K562 (cell line): Measurements from ENCODE around the gene GATA2. TPM values are rescaled to one million over a fixed set of nuclear protein-coding genes. Genes with fewer than 3 reads are reported as not detected.

Source experiments
- ATAC-seq: fragments of 200-7000 bp; cut with Tn5 transposase; 3 replicates; pipeline ENCODE4 v1.9.1; 2020; ENCODE audit warnings: moderate library complexity
- BruUV-seq: library from RNA; stranded (reverse); fragments of 400-500 nt; replicated peaks from 2 replicates; lab custom pipeline; 2021; lab: Mats Ljungman, UMichigan
- CTCF ChIA-PET: fragments of 300-600 bp; formaldehyde crosslinking; extraction: SDS; loops from one replicate; lab custom pipeline; 2021; ENCODE audit warnings: low intra/inter-chr PET ratio; lab: Yijun Ruan, JAX
- POLR2A ChIA-PET: fragments of 300-600, 350-650 bp; sonication (Branson Sonifier 250); formaldehyde crosslinking; extraction: SDS; loops from one replicate; lab custom pipeline; 2021; ENCODE audit warnings: antibody characterized with exemption, inconsistent platforms; lab: Yijun Ruan, JAX
- DNase-seq, 4 experiments: peaks; one replicate each; pipeline versions ENCODE4 v3.0.0 to v3.0.0-alpha.2; 2011 to 2018; ENCODE audit warnings: low spot score in 3 of 4, mixed read lengths in 3 of 4; ENCODE audit errors: extremely low read depth in 1 of 4
- FAIRE-seq: peaks from 2 replicates; lab custom pipeline; 2011; peaks lifted over from hg19 to GRCh38; lab: Jason Lieb, UNC
- H2AFZ ChIP-seq: 2 replicates; pipeline ENCODE4 v1.6.0; 2011; ENCODE audit warnings: low read depth, low read length, control low read depth, inconsistent platforms
- H3K27ac ChIP-seq: fragments of 200-600 bp; 3 replicates; pipeline ENCODE4 v1.8.0; 2011; ENCODE audit warnings: low read depth, mild to moderate bottlenecking, control low read depth, inconsistent platforms, low read length, moderate library complexity, mixed read lengths; ENCODE audit errors: extremely low read depth
- H3K27me3 ChIP-seq, 2 experiments: fragments of 300-600 bp in 1 of 2; 2 replicates in 1 of 2; 3 replicates in 1 of 2; pipeline versions ENCODE4 v1.6.0 to v1.8.0; 2011; ENCODE audit warnings: inconsistent platforms in 2 of 2, low read length in 2 of 2, mild to moderate bottlenecking in 1 of 2, mixed read lengths in 1 of 2, moderate library complexity in 1 of 2; ENCODE audit not compliant: control insufficient read depth in 2 of 2, insufficient read depth in 2 of 2
- H3K36me3 ChIP-seq: fragments of 300-600 bp; 3 replicates; pipeline ENCODE4 v1.8.0; 2011; ENCODE audit warnings: mild to moderate bottlenecking, low read length, inconsistent platforms; ENCODE audit not compliant: control insufficient read depth, insufficient read depth
- H3K4me1 ChIP-seq, 2 experiments: fragments of 200-600 bp in 1 of 2; replicated peaks in 1 of 2; 2 replicates in 1 of 2; 3 replicates in 1 of 2; pipeline versions ENCODE4 v1.5.1 to v1.8.0; 2011; ENCODE audit warnings: inconsistent platforms in 2 of 2, low read length in 2 of 2, mild to moderate bottlenecking in 1 of 2, mixed read lengths in 1 of 2, moderate library complexity in 1 of 2; ENCODE audit not compliant: control insufficient read depth in 2 of 2, insufficient read depth in 2 of 2
- H3K4me2 ChIP-seq: 2 replicates; pipeline ENCODE4 v1.6.1; 2011; ENCODE audit warnings: low read length, control low read depth, inconsistent platforms, mixed read lengths; ENCODE audit not compliant: insufficient read depth
- H3K4me3 ChIP-seq: fragments of 200-600 bp; sonication (generic), shearing (Covaris generic); 2 replicates; pipeline ENCODE4 v1.5.1; 2016; ENCODE audit warnings: control low read depth, inconsistent platforms
- H3K79me2 ChIP-seq: fragments of 200-600 bp; 3 replicates; pipeline ENCODE4 v1.8.0; 2011; ENCODE audit warnings: low read length, inconsistent platforms; ENCODE audit not compliant: control insufficient read depth, insufficient read depth
- H3K9ac ChIP-seq, 2 experiments: 2 replicates each; pipeline versions ENCODE4 v1.6.0 to v1.6.1; 2011; ENCODE audit warnings: low read depth in 2 of 2, low read length in 2 of 2, control low read depth in 1 of 2, inconsistent platforms in 1 of 2, mild to moderate bottlenecking in 1 of 2, mixed read lengths in 1 of 2; ENCODE audit not compliant: insufficient read depth in 1 of 2
- H3K9me1 ChIP-seq: one replicate; pipeline ENCODE4 v1.6.0; 2011; ENCODE audit warnings: inconsistent platforms, mild to moderate bottlenecking, low read length, moderate library complexity; ENCODE audit not compliant: control insufficient read depth, insufficient read depth
- H3K9me3 ChIP-seq: replicated peaks from 2 replicates; pipeline ENCODE4 v1.5.1; 2011; ENCODE audit warnings: low read depth, low read length, inconsistent platforms; ENCODE audit not compliant: control insufficient read depth, insufficient read depth
- H4K20me1 ChIP-seq: replicated peaks from 2 replicates; pipeline ENCODE4 v1.6.1; 2011; ENCODE audit warnings: low read length, inconsistent platforms, mixed read lengths; ENCODE audit not compliant: control insufficient read depth, insufficient read depth
- ETV1 ChIP-seq: fragments of 450-650 bp; conservative IDR thresholded peaks from 2 replicates; pipeline ENCODE4 v1.6.1; 2016; ENCODE audit warnings: missing genetic modification characterization, control low read depth, low read depth, missing compliant biosample characterization
- HMGN3 ChIP-seq: IDR thresholded peaks from 2 replicates; pipeline ENCODE4 v1.6.1; 2011; ENCODE audit warnings: borderline replicate concordance, low read depth, mild to moderate bottlenecking, mixed read lengths, low read length; ENCODE audit not compliant: insufficient read length; ENCODE audit errors: extremely low read depth
- HNRNPLL ChIP-seq: fragments of 200-400 bp; formaldehyde crosslinking; IDR thresholded peaks from 2 replicates; pipeline ENCODE4 v1.6.1; 2017; ENCODE audit warnings: low read length, low read depth, mild to moderate bottlenecking; ENCODE audit not compliant: poor library complexity, severe bottlenecking
- HNRNPUL1 ChIP-seq: fragments of 200-400 bp; formaldehyde crosslinking; IDR thresholded peaks from 2 replicates; pipeline ENCODE4 v1.6.1; 2017; ENCODE audit warnings: low read length
- PML ChIP-seq: IDR thresholded peaks from 2 replicates; pipeline ENCODE4 v1.6.1; 2012; ENCODE audit warnings: low read length, inconsistent platforms
- TAF1 ChIP-seq: IDR thresholded peaks from 2 replicates; pipeline ENCODE4 v1.6.1; 2011; ENCODE audit warnings: mild to moderate bottlenecking, low read length, moderate library complexity; ENCODE audit not compliant: insufficient read depth, control insufficient read depth, severe bottlenecking; ENCODE audit errors: extremely low read depth
- TCF3 ChIP-seq: sonication (generic); formaldehyde crosslinking; IDR thresholded peaks from 2 replicates; pipeline ENCODE4 v1.4.0; 2020; ENCODE audit warnings: mild to moderate bottlenecking, missing genetic modification reagents
- YY1 ChIP-seq, 3 experiments: IDR thresholded peaks; 2 replicates each; pipeline ENCODE4 v1.6.1; 2011; ENCODE audit warnings: low read length in 2 of 3, mild to moderate bottlenecking in 2 of 3, moderate library complexity in 2 of 3, borderline replicate concordance in 1 of 3, control low read depth in 1 of 3, low read depth in 1 of 3; ENCODE audit not compliant: insufficient read depth in 3 of 3, insufficient replicate concordance in 2 of 3, control insufficient read depth in 1 of 3, insufficient read length in 1 of 3; ENCODE audit errors: extremely low read depth in 1 of 3
- ZBTB7A ChIP-seq: IDR thresholded peaks from 2 replicates; pipeline ENCODE4 v1.6.1; 2011; ENCODE audit warnings: low read depth, mild to moderate bottlenecking, low read length, moderate library complexity, borderline replicate concordance; ENCODE audit not compliant: control insufficient read depth
- ZNF584 ChIP-seq: fragments of 200-800 bp; sonication (Bioruptor generic); IDR thresholded peaks from 2 replicates; pipeline ENCODE4 v1.6.1; 2016; ENCODE audit warnings: low read depth, mild to moderate bottlenecking, missing genetic modification characterization, missing compliant biosample characterization
- WGBS: fragments of 100-300 bp; shearing (Covaris generic); methylation state at CpG from one replicate; pipeline ENCODE4 v1.1.6; 2016; ENCODE audit warnings: low coverage, mixed read lengths; ENCODE audit not compliant: insufficient coverage; ENCODE audit errors: missing lambda C conversion rate; 5-methylcytosine and 5-hydroxymethylcytosine counted together
- in situ Hi-C: fragments of 300-500 bp; cut with MboI; formaldehyde crosslinking; loops from 4 replicates; pipeline ENCODE4 v1.15.0; 2018; ENCODE audit warnings: inconsistent platforms, mixed read lengths
- intact Hi-C: fragments of 100-400 bp; cut with micrococcal nuclease; formaldehyde crosslinking; loops from 2 replicates; pipeline ENCODE4 v1.14.2; 2022
- polyA plus RNA-seq, 8 experiments: library from polyadenylated mRNA; depleted of rRNA in 4 of 8; stranded (reverse) in 5 of 8; unstranded in 3 of 8; fragments of >200 nt; fragmentation: Nextera tagmentation in 2 of 8; fragmentation: Illumina TruSeq in 1 of 8; extraction: Ambion mirVana in 2 of 8; extraction: Trizol in 1 of 8; gene quantifications; 2 replicates each; pipeline versions ENCODE4 v1.2.1 to v1.2.3, GENCODE V29; 2011 to 2014; ENCODE audit warnings: inconsistent platforms in 1 of 8, missing spikeins in 1 of 8
- total RNA-seq, 7 experiments: library from RNA; depleted of rRNA in 6 of 7; stranded (reverse); fragments of >200 nt in 6 of 7; fragmentation: Illumina TruSeq in 2 of 7; extraction: Trizol in 2 of 7; gene quantifications; 2 replicates each; pipeline versions ENCODE4 v1.2.1 to v1.2.3, GENCODE V29; 2011 to 2021; ENCODE audit warnings: low replicate concordance in 1 of 7
- TF ChIP-seq, protein P1 (sequence below): sonication (generic); formaldehyde crosslinking; IDR thresholded peaks from 2 replicates; pipeline ENCODE4 v1.8.0; 2023; ENCODE audit warnings: mild to moderate bottlenecking, missing genetic modification reagents

The GATA2 gene
- total and polyA plus RNA-seq, 9 of the 15 experiments (the other 6 are each of a cell fraction or from before 2014, with no cell fraction given), result 8.5 to 218 (median 50.8) TPM

DNA sequence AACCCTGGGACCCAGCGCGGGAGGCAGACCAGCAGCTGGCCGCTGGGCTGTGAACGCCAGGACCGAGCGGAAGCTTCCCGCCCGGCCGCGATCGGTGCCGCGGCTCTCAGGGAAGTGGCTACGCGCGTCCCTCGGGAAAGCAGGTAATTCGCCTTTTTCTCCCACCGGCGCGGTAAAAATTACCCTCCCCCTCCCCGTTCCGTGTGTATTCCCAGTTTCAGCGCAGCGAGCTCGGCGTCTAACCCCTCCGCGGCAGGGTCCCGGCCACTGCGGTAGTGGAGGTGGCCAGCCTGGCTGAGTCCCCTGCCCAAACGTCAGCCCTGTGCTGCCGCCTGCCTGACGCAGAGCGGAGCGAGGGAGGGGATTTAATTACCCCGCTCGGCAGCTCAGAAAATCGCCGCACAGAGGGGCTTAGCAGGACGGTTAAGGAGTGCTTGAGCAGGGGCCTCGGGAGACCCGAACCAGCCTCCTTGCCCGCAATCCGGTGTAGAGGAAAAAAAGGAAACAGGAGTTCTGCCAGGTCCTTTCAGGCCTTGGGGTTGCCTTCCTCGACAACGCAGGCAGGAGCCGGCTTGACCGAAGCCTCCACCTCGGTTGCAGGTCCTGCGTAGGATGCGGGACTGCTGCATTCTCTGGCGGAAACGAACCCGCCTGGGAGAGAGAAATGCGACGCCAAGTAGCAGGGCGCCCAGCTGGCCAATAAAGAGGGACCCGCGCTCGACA lies 2.9 kb downstream of the GATA2 start:
- Histone ChIP-seq H3K4me2 (peak overlapping the region; percentile 92), H3K9me1 (no peaks in the 10 kb centered on the region), H4K20me1 (peaks cover 21% of the 10 kb centered on the region), H3K36me3 (peaks cover 67% of the 10 kb centered on the region), H3K79me2 (peaks cover 100% of the 10 kb centered on the region), H3K27ac (peak overlapping the region; percentile 98), H3K9ac (peak overlapping the region; percentile 98), H3K4me1 (peaks cover 15 to 81% of the 10 kb centered on the region in 2 experiments), H2AFZ (no peak overlapping the region), H3K4me3 (peak overlapping the region; percentile 98), H3K9me3 (no peaks in the 10 kb centered on the region), H3K27me3 (no peaks in the 10 kb centered on the region)
- ChIA-PET CTCF (no interaction called here), POLR2A (interaction anchor here (0.6 to 2.0 kb wide), 11 partner anchors 11 to 766 kb away, joined by 3 to 5 read pairs (median 4); no protein-coding TSS in a partner anchor)
- intact Hi-C loops, result loop anchor here (2.0 to 10.0 kb wide), 4 partner anchors 57 to 415 kb away; no protein-coding TSS in a partner anchor
- 1% methylated on average over 39 of the region's 61 CpGs for WGBS
- no peak for ATAC-seq
- peak in 1 of 4 experiments; percentile 56 for DNase-seq
- FAIRE-seq, result peak; percentile 6
- in situ Hi-C loops, result no loop called here
- BruUV-seq, result TSS peak; percentile 43
- no peak for TF ChIP-seq HNRNPUL1
- peak; percentile 34 for TF ChIP-seq ZBTB7A
- TF ChIP-seq HMGN3, result peak; percentile 29
- TF ChIP-seq ZNF584 (CRISPR knock-in tag), result no peak
- TF ChIP-seq HNRNPLL, result peak; percentile 74
- TF ChIP-seq ETV1, result 0 out of 2 replicates have a peak, but pooled peaks have one; percentile 13
- peak in 1 of 3 experiments; percentile 8 for TF ChIP-seq YY1 (IDR thresholded peaks at IDR 0.05; ENCODE audit: borderline replicate concordance in 1 of 3, control insufficient read depth in 1 of 3, extremely low read depth in 1 of 3, insufficient read depth in 3 of 3, insufficient read length in 1 of 3, insufficient replicate concordance in 2 of 3, low read depth in 1 of 3, low read length in 2 of 3)
- TF ChIP-seq TCF3 (CRISPR knock-in tag), result no peak
- no peak for TF ChIP-seq PML
- TF ChIP-seq, protein P1, sequence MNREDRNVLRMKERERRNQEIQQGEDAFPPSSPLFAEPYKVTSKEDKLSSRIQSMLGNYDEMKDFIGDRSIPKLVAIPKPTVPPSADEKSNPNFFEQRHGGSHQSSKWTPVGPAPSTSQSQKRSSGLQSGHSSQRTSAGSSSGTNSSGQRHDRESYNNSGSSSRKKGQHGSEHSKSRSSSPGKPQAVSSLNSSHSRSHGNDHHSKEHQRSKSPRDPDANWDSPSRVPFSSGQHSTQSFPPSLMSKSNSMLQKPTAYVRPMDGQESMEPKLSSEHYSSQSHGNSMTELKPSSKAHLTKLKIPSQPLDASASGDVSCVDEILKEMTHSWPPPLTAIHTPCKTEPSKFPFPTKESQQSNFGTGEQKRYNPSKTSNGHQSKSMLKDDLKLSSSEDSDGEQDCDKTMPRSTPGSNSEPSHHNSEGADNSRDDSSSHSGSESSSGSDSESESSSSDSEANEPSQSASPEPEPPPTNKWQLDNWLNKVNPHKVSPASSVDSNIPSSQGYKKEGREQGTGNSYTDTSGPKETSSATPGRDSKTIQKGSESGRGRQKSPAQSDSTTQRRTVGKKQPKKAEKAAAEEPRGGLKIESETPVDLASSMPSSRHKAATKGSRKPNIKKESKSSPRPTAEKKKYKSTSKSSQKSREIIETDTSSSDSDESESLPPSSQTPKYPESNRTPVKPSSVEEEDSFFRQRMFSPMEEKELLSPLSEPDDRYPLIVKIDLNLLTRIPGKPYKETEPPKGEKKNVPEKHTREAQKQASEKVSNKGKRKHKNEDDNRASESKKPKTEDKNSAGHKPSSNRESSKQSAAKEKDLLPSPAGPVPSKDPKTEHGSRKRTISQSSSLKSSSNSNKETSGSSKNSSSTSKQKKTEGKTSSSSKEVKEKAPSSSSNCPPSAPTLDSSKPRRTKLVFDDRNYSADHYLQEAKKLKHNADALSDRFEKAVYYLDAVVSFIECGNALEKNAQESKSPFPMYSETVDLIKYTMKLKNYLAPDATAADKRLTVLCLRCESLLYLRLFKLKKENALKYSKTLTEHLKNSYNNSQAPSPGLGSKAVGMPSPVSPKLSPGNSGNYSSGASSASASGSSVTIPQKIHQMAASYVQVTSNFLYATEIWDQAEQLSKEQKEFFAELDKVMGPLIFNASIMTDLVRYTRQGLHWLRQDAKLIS (CRISPR knock-in tag), result peak; percentile 72
- peak; percentile 40 for TF ChIP-seq TAF1
